K562 (cell line): ENCODE data around the gene RFNG. TPM values are rescaled to one million over a fixed set of nuclear protein-coding genes. Genes with fewer than 3 reads are reported as not detected.

ENCODE experiments used
- CREB3L1 ChIP-seq: fragments of 450-650 bp; IDR thresholded peaks from 2 replicates; pipeline ENCODE4 v1.6.1; 2014; ENCODE audit warnings: low read depth, mild to moderate bottlenecking, moderate library complexity, borderline replicate concordance
- E2F5 ChIP-seq: sonication (generic); formaldehyde crosslinking; IDR thresholded peaks from 2 replicates; pipeline ENCODE4 v1.8.0; 2022; ENCODE audit warnings: mild to moderate bottlenecking, missing genetic modification reagents
- EP400 ChIP-seq: fragments of 450-650 bp; IDR thresholded peaks from 2 replicates; pipeline ENCODE4 v1.6.1; 2017; ENCODE audit warnings: antibody characterized with exemption, mild to moderate bottlenecking, moderate library complexity
- FUS ChIP-seq: fragments of 200-400 bp; formaldehyde crosslinking; optimal IDR thresholded peaks from 2 replicates; pipeline ENCODE3; 2017; ENCODE audit warnings: low read depth, low read length
- GATAD2B ChIP-seq: fragments of 450-650 bp; IDR thresholded peaks from 2 replicates; pipeline ENCODE4 v1.6.1; 2017; ENCODE audit warnings: mild to moderate bottlenecking, borderline replicate concordance
- PHF8 ChIP-seq: fragments of 200-600 bp; sonication (generic); IDR thresholded peaks from 2 replicates; pipeline ENCODE4 v1.6.1; 2012; ENCODE audit warnings: mixed run types, mild to moderate bottlenecking, inconsistent platforms, low read length, moderate library complexity, borderline replicate concordance
- POLR2A ChIP-seq: fragments of 450-650 bp; conservative IDR thresholded peaks from 2 replicates; pipeline ENCODE4 v1.6.1; 2016
- POLR2H ChIP-seq: IDR thresholded peaks from 2 replicates; pipeline ENCODE4 v1.6.1; 2016; ENCODE audit warnings: missing genetic modification characterization, low read depth, mild to moderate bottlenecking, control low read depth, missing compliant biosample characterization, moderate library complexity
- SNRNP70 ChIP-seq: fragments of 200-400 bp; formaldehyde crosslinking; optimal IDR thresholded peaks from 2 replicates; pipeline ENCODE3; 2017; ENCODE audit warnings: low read depth, low read length
- TEAD4 ChIP-seq, 2 experiments: sonication (generic) in 1 of 2; formaldehyde crosslinking in 1 of 2; IDR thresholded peaks; 2 replicates each; pipeline versions ENCODE4 v1.6.1 to v1.8.0; 2012 to 2022; ENCODE audit warnings: borderline replicate concordance in 1 of 2, inconsistent platforms in 1 of 2, low read length in 1 of 2, mild to moderate bottlenecking in 1 of 2, missing genetic modification reagents in 1 of 2
- ZBTB5 ChIP-seq: fragments of 450-650 bp; IDR thresholded peaks from 2 replicates; pipeline ENCODE4 v1.6.1; 2017; ENCODE audit warnings: antibody characterized with exemption
- ZNF184 ChIP-seq: sonication (generic); formaldehyde crosslinking; IDR thresholded peaks from 2 replicates; pipeline ENCODE4 v1.5.0; 2020; ENCODE audit warnings: missing genetic modification reagents
- ZNF239 ChIP-seq: fragments of 250-450 bp; sonication (Bioruptor Pico); IDR thresholded peaks from 2 replicates; pipeline ENCODE4 v1.4.0; 2020; ENCODE audit warnings: mild to moderate bottlenecking
- ZNF311 ChIP-seq: fragments of 250-450 bp; sonication (Bioruptor Pico); IDR thresholded peaks from 2 replicates; pipeline ENCODE4 v1.4.0; 2020; ENCODE audit warnings: mild to moderate bottlenecking, moderate library complexity
- ZNF41 ChIP-seq: fragments of 250-450 bp; sonication (Bioruptor Pico); conservative IDR thresholded peaks from 2 replicates; pipeline ENCODE4 v1.4.0; 2020; ENCODE audit warnings: mild to moderate bottlenecking
- ZNF592 ChIP-seq: fragments of 450-650 bp; IDR thresholded peaks from 2 replicates; pipeline ENCODE4 v1.6.1; 2017; ENCODE audit warnings: antibody characterized with exemption, mild to moderate bottlenecking
- polyA plus RNA-seq, 8 experiments: library from polyadenylated mRNA; depleted of rRNA in 4 of 8; stranded (reverse) in 5 of 8; unstranded in 3 of 8; fragments of >200 nt; fragmentation: Nextera tagmentation in 2 of 8; fragmentation: Illumina TruSeq in 1 of 8; extraction: Ambion mirVana in 2 of 8; extraction: Trizol in 1 of 8; gene quantifications; 2 replicates each; pipeline versions ENCODE4 v1.2.1 to v1.2.3, GENCODE V29; 2011 to 2014; ENCODE audit warnings: inconsistent platforms in 1 of 8, missing spikeins in 1 of 8
- total RNA-seq, 7 experiments: library from RNA; depleted of rRNA in 6 of 7; stranded (reverse); fragments of >200 nt in 6 of 7; fragmentation: Illumina TruSeq in 2 of 7; extraction: Trizol in 2 of 7; gene quantifications; 2 replicates each; pipeline versions ENCODE4 v1.2.1 to v1.2.3, GENCODE V29; 2011 to 2021; ENCODE audit warnings: low replicate concordance in 1 of 7

Gene RFNG
- total and polyA plus RNA-seq, 9 of the 15 experiments (the other 6 are each of a cell fraction or from before 2014, with no cell fraction given) = 0.32 to 32.8 (median 9.5) TPM

- TF ChIP-seq ZNF311 (CRISPR knock-in tag) = no peak
- TF ChIP-seq POLR2A = peak; percentile 99
- peak; percentile 23; the same call in 1 of the 2 replicates for TF ChIP-seq ZNF592
- TF ChIP-seq SNRNP70 = no peak
- TF ChIP-seq ZBTB5 = no peak
- no peak for TF ChIP-seq E2F5 (CRISPR knock-in tag)
- TF ChIP-seq ZNF41 (CRISPR knock-in tag) = no peak
- peak; percentile 98 for TF ChIP-seq EP400
- no peak for TF ChIP-seq ZNF184 (CRISPR knock-in tag)
- peak; percentile 88; the same call in 1 of the 2 replicates for TF ChIP-seq PHF8
- TF ChIP-seq CREB3L1 = no peak; the same call in 1 of the 2 replicates
- no peak for TF ChIP-seq ZNF239 (CRISPR knock-in tag)
- peak; percentile 91; the same call in 1 of the 2 replicates for TF ChIP-seq GATAD2B
- peak; percentile 81 for TF ChIP-seq FUS
- 0 out of 2 replicates have a peak, but pooled peaks have one; percentile 6 for TF ChIP-seq TEAD4 (IDR thresholded peaks at IDR 0.05; ENCODE audit: low read length)
- no peak; the same call in 1 of the 2 replicates for TF ChIP-seq TEAD4 (CRISPR knock-in tag; IDR thresholded peaks at IDR 0.05; ENCODE audit: borderline replicate concordance)
- TF ChIP-seq POLR2H (tag) = no peak
These were observed 14.3 kb downstream of the RFNG start, which contains the start of gene DCXR (continued) for GRCh38 chr17:82037092-82037888.
